HG03432 (cell line): ENCODE data around the gene TIMM17B.

ENCODE experiments used
- ATAC-seq: cut with Tn5 transposase; IDR thresholded peaks from one replicate; pipeline ENCODE4 v1.9.1; 2021; ENCODE audit warnings: mild to moderate bottlenecking, moderate library complexity; ENCODE audit not compliant: unreplicated experiment

TIMM17B gene

GRCh38 chrX:48897625-48898306 is at the start of gene TIMM17B, which contains the start of gene PQBP1:
Gene TIMM17B (minus strand): TSS chrX:48897768. CDS start chrX:48897749, 19 bp downstream.
Gene PQBP1 (plus strand): TSS chrX:48897930. CDS start chrX:48898510, 580 bp downstream.
- peak; percentile 91 for ATAC-seq

DNA sequence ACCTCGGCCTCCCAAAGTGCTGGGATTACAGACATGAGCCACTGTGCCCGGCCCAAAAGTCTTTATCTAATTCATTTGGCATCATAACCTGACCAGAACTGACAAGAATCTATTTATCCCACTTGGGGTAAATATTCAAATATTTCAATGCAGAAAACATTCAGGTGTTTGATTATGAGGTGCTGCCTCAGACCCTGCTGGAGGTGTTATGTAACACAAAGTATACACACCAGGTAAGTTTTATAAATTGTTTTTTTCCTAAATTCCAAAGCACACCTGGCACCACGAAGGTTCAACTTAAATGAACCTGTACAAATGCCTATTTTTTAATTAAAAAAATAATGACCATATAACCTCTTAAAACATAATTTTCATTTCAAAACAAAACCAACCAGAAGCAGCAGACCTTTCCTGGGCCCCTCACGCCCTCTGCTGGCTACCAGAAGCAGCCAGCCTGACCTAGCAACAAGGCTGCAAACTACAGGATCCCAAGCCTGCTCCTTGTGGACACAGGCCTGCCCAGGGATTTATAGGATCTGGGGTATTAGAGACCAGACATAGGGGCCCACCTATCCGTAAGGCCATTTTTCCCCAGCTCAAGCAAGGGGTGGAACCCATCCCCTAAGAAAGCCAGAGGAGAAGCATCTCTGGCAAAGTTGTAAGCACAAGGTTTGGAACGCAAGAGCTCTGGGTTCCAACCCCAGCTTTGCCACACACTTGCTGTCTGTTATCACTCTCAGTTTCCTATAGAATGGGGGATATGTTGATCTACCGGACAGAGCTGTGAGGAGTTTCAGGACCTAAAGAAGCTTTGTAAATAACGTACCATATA is 48.2 kb upstream of the TIMM17B start:
- ATAC-seq = no peak

DNA sequence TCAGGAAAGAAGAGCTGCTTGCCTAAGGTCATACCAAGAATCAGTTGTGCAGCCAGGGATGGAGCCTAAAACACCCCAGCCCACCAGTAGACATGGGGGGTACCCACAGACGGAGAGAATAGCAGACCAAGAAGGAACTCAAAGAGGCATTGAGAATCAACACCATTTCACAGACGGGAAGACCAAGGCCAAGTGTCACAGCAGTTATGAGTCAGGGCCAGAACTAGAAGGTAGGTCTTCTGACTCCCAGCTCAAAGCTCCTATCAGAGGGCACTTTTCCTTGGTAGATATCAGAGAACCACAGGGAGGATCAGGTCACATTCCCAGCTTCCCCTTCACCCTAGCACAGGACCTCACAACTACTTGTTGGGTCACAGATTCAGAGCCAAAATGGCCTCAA is 45.3 kb upstream of the TIMM17B start:
- ATAC-seq = no peak

DNA sequence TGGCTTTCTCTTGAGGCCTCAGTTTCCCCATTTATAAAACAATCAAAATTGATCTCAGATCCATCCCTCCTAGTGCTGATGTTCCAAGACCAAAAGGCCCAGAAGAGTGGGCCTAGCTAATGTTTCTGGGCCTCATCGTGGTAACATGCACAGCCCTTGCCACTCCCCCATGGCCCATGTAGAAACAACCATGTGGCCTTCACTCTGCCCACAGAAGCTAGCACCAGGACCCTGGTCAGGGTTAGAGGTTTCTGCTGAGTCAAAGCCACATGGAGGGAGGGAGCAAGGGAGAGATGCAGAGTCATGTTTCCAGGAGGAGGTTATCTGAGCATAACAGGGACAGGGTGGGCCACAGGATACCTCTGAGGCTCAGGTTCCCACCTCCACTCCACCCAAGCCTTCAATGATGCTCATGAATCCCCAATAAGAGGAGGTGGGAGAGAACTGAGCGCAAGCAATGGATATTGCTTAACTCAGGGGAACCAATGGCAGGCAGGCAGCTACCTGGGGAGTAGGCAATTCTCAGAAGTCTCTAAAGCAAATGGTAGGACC is 42.9 kb upstream of the TIMM17B start:
- no peak for ATAC-seq

DNA sequence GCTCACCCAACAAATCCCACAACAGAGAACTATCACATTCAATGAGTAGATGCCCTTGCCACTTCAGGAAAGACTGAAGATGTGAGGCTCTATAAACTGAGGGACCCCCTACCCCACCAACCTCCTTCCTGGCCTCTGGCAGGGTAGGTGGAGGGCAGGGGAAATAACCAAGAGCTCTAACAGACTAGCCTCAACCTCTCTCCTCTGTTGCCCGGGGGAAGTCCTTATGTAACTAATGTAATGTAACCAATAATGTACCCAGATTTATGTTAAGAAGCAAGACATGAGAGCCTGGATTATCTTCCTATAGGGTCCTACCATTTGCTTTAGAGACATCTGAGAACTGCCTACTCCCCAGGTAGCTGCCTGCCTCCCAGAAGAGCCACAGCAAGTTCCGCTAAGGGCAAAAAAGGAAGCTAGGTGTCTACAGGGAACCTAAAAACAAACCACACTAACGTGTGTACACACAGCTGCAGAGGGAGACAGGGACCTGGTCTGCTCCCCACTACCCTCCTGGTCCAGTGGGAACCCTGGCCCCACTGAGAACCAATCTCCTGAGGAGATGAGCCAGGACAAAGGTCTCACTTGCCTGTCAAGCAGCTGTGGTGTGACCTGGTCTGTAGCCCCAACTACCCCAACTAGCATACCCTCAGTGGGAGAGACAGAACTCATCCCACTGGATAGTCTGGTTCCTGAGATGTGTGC is 42.1 kb upstream of the TIMM17B start:
- ATAC-seq = no peak

GRCh38 chrX:48938721-48939425 is 41.3 kb upstream of the TIMM17B start:
- peak; percentile 56 for ATAC-seq

GRCh38 chrX:48937054-48937907 is 39.7 kb upstream of the TIMM17B start:
- ATAC-seq = peak; percentile 67

DNA sequence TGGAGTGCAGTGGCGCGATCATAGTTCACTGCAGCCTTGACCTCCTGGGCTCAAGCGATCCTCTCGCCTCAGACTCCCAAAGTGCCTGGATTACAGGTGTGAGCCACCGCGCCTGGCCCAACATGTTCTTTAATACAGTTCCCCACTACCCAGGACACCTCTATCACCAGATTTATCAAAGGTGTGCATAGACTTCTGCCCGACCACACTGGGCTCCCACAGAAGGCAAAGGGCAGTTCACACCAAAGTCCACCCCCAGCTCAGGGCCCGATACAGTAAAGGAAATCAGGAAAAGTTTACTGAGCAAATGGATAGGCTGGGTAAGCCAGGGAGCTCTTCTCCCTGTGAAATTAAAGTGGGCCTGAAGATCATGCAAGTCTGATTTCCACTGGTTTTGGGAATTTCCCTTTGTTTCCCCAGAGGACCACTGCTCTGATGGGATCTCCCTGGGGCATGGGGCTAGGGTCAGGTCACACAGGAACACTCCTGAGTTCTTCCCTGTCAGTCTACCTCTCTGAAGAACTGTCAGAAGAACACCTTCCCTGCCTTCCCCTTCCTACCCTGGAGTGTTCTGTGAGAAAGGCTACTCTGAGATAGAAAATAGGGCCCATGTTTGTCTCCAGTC is 39.0 kb upstream of the TIMM17B start:
- ATAC-seq = peak; percentile 6

- no peak for ATAC-seq
These were observed 37.7 kb upstream of the TIMM17B start for GRCh38 chrX:48935301-48935670.

DNA sequence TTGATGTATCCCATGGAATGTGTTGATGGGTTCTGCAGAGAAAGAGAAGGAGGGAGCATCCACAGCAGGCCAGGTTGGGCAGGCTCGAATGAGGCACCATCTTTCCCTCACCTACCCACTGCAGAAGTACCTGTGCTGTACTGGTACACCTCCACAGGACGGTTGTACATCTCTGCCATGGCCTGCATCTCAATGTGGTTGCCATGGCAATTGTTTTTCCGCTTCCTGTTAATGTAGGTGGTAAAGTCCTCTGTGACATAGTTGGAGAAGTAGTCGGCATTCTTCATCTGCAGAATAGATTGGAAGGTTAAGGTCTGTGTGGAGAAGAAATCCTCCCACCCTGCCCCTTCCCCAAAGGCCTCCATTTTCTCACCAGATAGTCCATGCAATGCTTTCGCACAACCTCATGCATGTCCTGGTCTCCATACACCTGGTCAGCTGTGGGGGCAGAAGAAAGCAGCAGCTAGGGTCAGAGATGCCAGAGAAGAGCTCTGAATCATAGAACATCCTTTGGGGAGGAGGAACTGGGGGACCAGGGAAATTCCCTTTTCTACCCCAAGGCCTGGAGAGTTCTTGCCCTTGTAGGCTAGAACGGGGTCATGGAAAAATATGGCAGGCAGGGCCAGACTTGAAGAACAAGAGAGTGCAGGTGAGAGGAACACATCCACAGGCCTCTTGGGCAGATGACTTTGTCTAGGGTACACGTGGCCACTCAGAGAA is 37.2 kb upstream of the TIMM17B start:
- no peak for ATAC-seq

GRCh38 chrX:48933757-48934156 is 36.2 kb upstream of the TIMM17B start:
- no peak for ATAC-seq

DNA sequence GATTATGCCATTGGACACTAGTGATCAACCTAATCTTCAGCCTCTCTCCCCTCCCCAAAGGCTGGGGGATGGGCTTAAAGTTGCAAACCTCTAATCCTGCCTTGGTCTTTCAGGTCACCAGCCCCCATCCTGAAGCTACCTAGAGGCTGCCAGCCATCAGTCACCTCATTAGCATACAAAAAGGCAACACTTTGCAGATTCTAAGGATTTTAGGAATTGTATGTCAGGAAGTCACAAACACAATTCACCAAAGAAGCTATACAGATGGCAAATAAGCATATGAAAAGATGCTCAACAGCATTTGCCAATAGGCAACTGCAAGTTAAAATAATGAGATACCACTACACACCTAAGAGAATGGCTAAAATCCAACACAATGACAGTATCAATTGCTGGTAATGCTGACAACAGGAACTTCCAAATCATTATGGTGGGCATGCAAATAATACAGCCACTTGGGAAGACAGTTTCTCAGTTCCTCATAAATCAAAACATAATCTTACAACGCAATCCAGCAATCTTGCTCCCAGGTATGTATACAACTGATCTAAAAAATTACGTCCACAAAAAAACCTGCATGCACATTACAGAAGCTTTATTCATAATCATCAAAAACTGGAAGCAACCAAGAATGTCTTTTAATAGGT is 30.3 kb upstream of the TIMM17B start:
- no peak for ATAC-seq

- ATAC-seq = no peak
These were observed 29.6 kb upstream of the TIMM17B start for GRCh38 chrX:48927123-48927522.

GRCh38 chrX:48924270-48924669 is 26.7 kb upstream of the TIMM17B start:
- no peak for ATAC-seq

- ATAC-seq = no peak
These were observed 26.2 kb upstream of the TIMM17B start for GRCh38 chrX:48923771-48924170.

DNA sequence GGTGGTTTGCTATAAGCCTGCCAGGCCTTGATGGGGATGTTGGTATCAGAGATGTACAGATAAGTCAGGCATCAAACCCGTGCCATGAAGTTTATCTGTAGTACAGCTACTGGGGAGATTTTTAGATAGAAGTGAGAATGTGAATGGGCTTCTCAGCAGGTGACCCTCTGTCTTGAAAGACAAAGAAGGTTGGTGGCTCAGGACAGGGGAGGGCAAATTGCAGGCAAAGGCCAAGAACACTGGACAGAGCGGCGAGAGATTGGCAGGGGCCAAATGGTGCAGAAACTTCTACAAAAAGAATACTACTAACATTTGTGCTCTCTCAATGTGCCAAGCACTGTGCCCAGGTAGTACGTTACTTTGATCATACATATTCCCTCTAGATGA is 23.1 kb upstream of the TIMM17B start:
- ATAC-seq = no peak

- no peak for ATAC-seq
These were observed 22.6 kb upstream of the TIMM17B start for GRCh38 chrX:48919947-48920717.
